ENCODE data around the gene GLCCI1. TPM values are rescaled to one million over a fixed set of nuclear protein-coding genes. Genes with fewer than 3 reads are reported as not detected.

Gene GLCCI1
- total and polyA plus RNA-seq, 2 donors (not counting 3 experiments of a cell fraction or from before 2014, with no cell fraction given): 2.3 to 5.6 TPM

GRCh38 chr7:8126601-8127167 is 158.1 kb downstream of the GLCCI1 start:
- Histone ChIP-seq H3K4me1 (ENCODE audit: control insufficient read depth, extremely low read depth, insufficient read depth, low read length) (no peaks in the 10 kb centered on the region), H3K4me3 (replicated peaks in 1 of 3; ENCODE audit: insufficient read depth in 1 of 3, low read depth in 1 of 3, low read length in 3 of 3) (no peak overlapping the region), H3K79me2 (ENCODE audit: control insufficient read depth, insufficient read depth, low read length) (no peaks in the 10 kb centered on the region), H3K9me1 (replicated peaks; ENCODE audit: control insufficient read depth, extremely low read depth, insufficient read depth, low read length) (no peaks in the 10 kb centered on the region), H3K27ac (ENCODE audit: insufficient read depth, low read depth, low read length) (no peak overlapping the region), H2AFZ (ENCODE audit: low read depth, low read length) (no peak overlapping the region), H3K9me3 (replicated peaks; ENCODE audit: control insufficient read depth, insufficient read depth, low read length) (no peaks in the 10 kb centered on the region), H4K20me1 (replicated peaks; ENCODE audit: control insufficient read depth, extremely low read depth, insufficient read depth, low read length) (no peaks in the 10 kb centered on the region), H3K4me2 (ENCODE audit: insufficient read depth, low read length) (no peak overlapping the region), H3K36me3 (ENCODE audit: control insufficient read depth in 2 of 2, extremely low read depth in 1 of 2, insufficient read depth in 2 of 2, low read length in 2 of 2) (peaks cover 0 to 5% of the 10 kb centered on the region in 2 experiments), H3K27me3 (ENCODE audit: control insufficient read depth in 2 of 2, insufficient read depth in 2 of 2, low read length in 2 of 2) (no peaks in the 10 kb centered on the region), H3K9ac (replicated peaks; ENCODE audit: extremely low read depth, insufficient read depth, low read length) (no peak overlapping the region)
- TF ChIP-seq MAX (IDR thresholded peaks at IDR 0.05; ENCODE audit: insufficient read depth, insufficient read length) (no peak), POLR2A (IDR thresholded peaks at IDR 0.05; ENCODE audit: low read depth, low read length) (no peak), FOS (IDR thresholded peaks at IDR 0.05; ENCODE audit: borderline replicate concordance, insufficient read depth, low read length) (no peak), JUN (IDR thresholded peaks at IDR 0.05; ENCODE audit: borderline replicate concordance, insufficient read depth, insufficient read length, low read depth) (no peak), CTCF (IDR thresholded peaks at IDR 0.05; ENCODE audit: extremely low read depth in 1 of 2, insufficient read depth in 1 of 2, low read depth in 1 of 2, low read length in 2 of 2) (no peak), POLR2AphosphoS5 (IDR thresholded peaks at IDR 0.05; ENCODE audit: insufficient read depth, low read depth, low read length) (no peak), GATA2 (IDR thresholded peaks at IDR 0.05; ENCODE audit: insufficient read depth, insufficient read length, low read depth, low read length) (no peak), MYC (IDR thresholded peaks at IDR 0.05; ENCODE audit: low read depth, low read length) (no peak), EZH2 (IDR thresholded peaks at IDR 0.05; ENCODE audit: borderline replicate concordance, low read depth, low read length, severe bottlenecking) (no peak)
- DNase-seq (ENCODE audit: low read depth, low spot score) (no peak), FAIRE-seq (peak; percentile 64)
- CTCF ChIA-PET: no interaction called here
- POLR2A ChIA-PET: no interaction called here
- dilution Hi-C loops (cut with MboI; ENCODE audit: extremely low pct_ligation_motif_present, low sequenced_read_pairs) (no loop called here), intact Hi-C loops (cut with micrococcal nuclease) (no loop called here)
- no TSS peak for BruUV-seq (replicated peaks)
